Keratinocyte (primary cell): ENCODE data around the gene PEAK3. TPM values are rescaled to one million over a fixed set of nuclear protein-coding genes. Genes with fewer than 3 reads are reported as not detected.

Source experiments
- DNase-seq: peaks from one replicate; pipeline ENCODE4 v3.0.0-alpha.2; 2011; ENCODE audit warnings: low read depth, missing footprints, low spot score
- FAIRE-seq: peaks from 2 replicates; lab custom pipeline; 2011; peaks lifted over from hg19 to GRCh38; lab: Jason Lieb, UNC
- H2AFZ ChIP-seq: 2 replicates; pipeline ENCODE4 v1.6.0; 2012; ENCODE audit warnings: low read length, control low read depth, inconsistent platforms; ENCODE audit not compliant: control insufficient read depth
- H3K27ac ChIP-seq: 2 replicates; pipeline ENCODE4 v1.5.1; 2011; ENCODE audit warnings: low read length; ENCODE audit not compliant: control insufficient read depth, insufficient read depth
- H3K27me3 ChIP-seq: 3 replicates; pipeline ENCODE4 v1.6.0; 2011; ENCODE audit warnings: low read length; ENCODE audit not compliant: control insufficient read depth, insufficient read depth; ENCODE audit errors: extremely low read depth
- H3K36me3 ChIP-seq, 2 experiments: 2 replicates in 1 of 2; 3 replicates in 1 of 2; pipeline ENCODE4 v1.5.1; 2011; ENCODE audit warnings: low read length in 2 of 2, mild to moderate bottlenecking in 1 of 2; ENCODE audit not compliant: control insufficient read depth in 2 of 2, insufficient read depth in 2 of 2; ENCODE audit errors: extremely low read depth in 1 of 2
- H3K4me1 ChIP-seq: 3 replicates; pipeline ENCODE4 v1.5.1; 2011; ENCODE audit warnings: low read length; ENCODE audit not compliant: control insufficient read depth, insufficient read depth; ENCODE audit errors: extremely low read depth
- H3K4me2 ChIP-seq: 3 replicates; pipeline ENCODE4 v1.6.0; 2011; ENCODE audit warnings: low read depth, low read length; ENCODE audit not compliant: control insufficient read depth, insufficient read depth; ENCODE audit errors: extremely low read depth
- H3K4me3 ChIP-seq, 3 experiments: fragments of 200-600 bp in 1 of 3; sonication (generic) in 1 of 3; 2 replicates in 2 of 3; 3 replicates in 1 of 3; pipeline ENCODE4 v1.5.1; 2011 to 2016; ENCODE audit warnings: low read length in 3 of 3, mild to moderate bottlenecking in 3 of 3, control low read depth in 2 of 3, inconsistent platforms in 1 of 3, low read depth in 1 of 3, mixed read lengths in 1 of 3, mixed run types in 1 of 3, moderate library complexity in 1 of 3; ENCODE audit not compliant: control insufficient read depth in 2 of 3, insufficient read depth in 2 of 3; ENCODE audit errors: extremely low read depth in 1 of 3
- H3K79me2 ChIP-seq: 2 replicates; pipeline ENCODE4 v1.6.0; 2012; ENCODE audit warnings: low read length; ENCODE audit not compliant: control insufficient read depth, insufficient read depth
- H3K9ac ChIP-seq: 3 replicates; pipeline ENCODE4 v1.6.0; 2011; ENCODE audit warnings: low read length; ENCODE audit not compliant: control insufficient read depth, insufficient read depth; ENCODE audit errors: extremely low read depth
- H3K9me1 ChIP-seq: 3 replicates; pipeline ENCODE4 v1.6.0; 2011; ENCODE audit warnings: low read length; ENCODE audit not compliant: control insufficient read depth, insufficient read depth; ENCODE audit errors: extremely low read depth
- H3K9me3 ChIP-seq: 2 replicates; pipeline ENCODE4 v1.5.1; 2012; ENCODE audit warnings: low read depth, low read length; ENCODE audit not compliant: control insufficient read depth
- H4K20me1 ChIP-seq: 3 replicates; pipeline ENCODE4 v1.6.0; 2011; ENCODE audit warnings: low read length; ENCODE audit not compliant: control insufficient read depth, insufficient read depth; ENCODE audit errors: extremely low read depth
- EZH2 ChIP-seq: IDR thresholded peaks from one replicate; pipeline ENCODE4 v1.6.1; 2012; ENCODE audit warnings: inconsistent platforms, mild to moderate bottlenecking, low read length, moderate library complexity
- dilution Hi-C: fragments of 300-500 bp; cut with MboI; formaldehyde crosslinking; loops from one replicate; pipeline ENCODE4 v1.7.0; 2020; ENCODE audit warnings: low sequenced_read_pairs; ENCODE audit not compliant: extremely low pct_ligation_motif_present
- polyA plus RNA-seq, 5 experiments: library from polyadenylated mRNA; depleted of rRNA in 3 of 5; stranded (reverse) in 3 of 5; stranded (forward) in 1 of 5; unstranded in 1 of 5; fragments of >200 nt; gene quantifications; 1 replicate in 1 of 5; 2 replicates in 3 of 5; 3 replicates in 1 of 5; pipeline versions ENCODE4 v1.2.1 to v1.2.3, GENCODE V29; 2011 to 2012; ENCODE audit warnings: missing spikeins in 2 of 5, low read depth in 1 of 5, low replicate concordance in 1 of 5
- TF ChIP-seq, protein P1 (sequence below), 3 experiments: IDR thresholded peaks in 1 of 3; conservative IDR thresholded peaks in 1 of 3; optimal IDR thresholded peaks in 1 of 3; 2 replicates in 2 of 3; 3 replicates in 1 of 3; pipeline versions ENCODE3 to v1.5.1; 2011; ENCODE audit warnings: low read length in 3 of 3, mild to moderate bottlenecking in 3 of 3, moderate library complexity in 2 of 3, control low read depth in 1 of 3, inconsistent platforms in 1 of 3; ENCODE audit not compliant: insufficient read depth in 2 of 3; ENCODE audit errors: extremely low read depth in 1 of 3

The PEAK3 gene
- polyA plus RNA-seq, 1 donor (not counting 4 experiments of a cell fraction or from before 2014, with no cell fraction given): not detected

DNA sequence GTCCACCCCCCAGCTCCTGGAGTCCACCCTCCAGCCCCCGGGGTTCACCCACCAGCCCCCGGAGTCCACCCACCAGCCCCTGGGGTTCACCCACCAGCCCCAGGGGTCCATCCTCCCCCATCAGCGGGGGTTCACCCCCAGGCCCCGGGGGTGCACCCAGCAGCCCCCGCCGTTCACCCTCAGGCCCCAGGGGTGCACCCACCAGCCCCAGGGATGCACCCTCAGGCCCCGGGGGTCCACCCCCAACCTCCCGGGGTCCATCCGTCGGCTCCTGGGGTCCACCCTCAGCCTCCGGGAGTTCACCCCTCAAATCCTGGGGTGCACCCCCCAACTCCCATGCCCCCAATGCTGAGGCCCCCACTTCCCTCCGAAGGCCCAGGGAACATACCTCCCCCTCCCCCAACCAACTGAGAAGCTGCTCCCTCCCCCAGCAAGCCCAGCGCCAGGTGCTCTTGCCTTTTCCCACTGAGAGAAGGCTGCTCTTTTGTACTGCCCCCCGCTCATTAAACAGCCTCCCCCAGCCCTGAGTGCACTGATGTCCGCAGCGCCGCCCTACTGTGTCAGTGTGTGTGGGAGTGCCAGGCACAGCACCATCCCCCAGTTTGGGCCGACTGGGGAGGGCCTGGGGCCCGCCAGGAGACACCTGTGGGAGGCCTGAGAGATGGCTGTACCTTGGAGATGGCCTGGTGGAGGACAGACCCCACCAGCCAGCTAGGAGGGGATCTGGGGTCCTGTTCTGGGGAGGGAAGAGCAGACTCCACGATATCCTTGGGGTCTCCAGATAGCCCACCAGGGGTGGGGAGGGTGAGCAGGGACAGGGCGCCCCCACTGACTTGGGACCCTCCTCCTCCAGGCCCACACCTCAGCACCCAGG, 33.6 kb downstream of the PEAK3 start:
- TF ChIP-seq, protein P1, sequence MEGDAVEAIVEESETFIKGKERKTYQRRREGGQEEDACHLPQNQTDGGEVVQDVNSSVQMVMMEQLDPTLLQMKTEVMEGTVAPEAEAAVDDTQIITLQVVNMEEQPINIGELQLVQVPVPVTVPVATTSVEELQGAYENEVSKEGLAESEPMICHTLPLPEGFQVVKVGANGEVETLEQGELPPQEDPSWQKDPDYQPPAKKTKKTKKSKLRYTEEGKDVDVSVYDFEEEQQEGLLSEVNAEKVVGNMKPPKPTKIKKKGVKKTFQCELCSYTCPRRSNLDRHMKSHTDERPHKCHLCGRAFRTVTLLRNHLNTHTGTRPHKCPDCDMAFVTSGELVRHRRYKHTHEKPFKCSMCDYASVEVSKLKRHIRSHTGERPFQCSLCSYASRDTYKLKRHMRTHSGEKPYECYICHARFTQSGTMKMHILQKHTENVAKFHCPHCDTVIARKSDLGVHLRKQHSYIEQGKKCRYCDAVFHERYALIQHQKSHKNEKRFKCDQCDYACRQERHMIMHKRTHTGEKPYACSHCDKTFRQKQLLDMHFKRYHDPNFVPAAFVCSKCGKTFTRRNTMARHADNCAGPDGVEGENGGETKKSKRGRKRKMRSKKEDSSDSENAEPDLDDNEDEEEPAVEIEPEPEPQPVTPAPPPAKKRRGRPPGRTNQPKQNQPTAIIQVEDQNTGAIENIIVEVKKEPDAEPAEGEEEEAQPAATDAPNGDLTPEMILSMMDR (optimal IDR thresholded peaks at IDR 0.05 in 1 of 3, IDR thresholded peaks at IDR 0.05 in 1 of 3, conservative IDR thresholded peaks at IDR 0.05 in 1 of 3; ENCODE audit: extremely low read depth in 1 of 3, insufficient read depth in 2 of 3, low read length in 3 of 3): no peak
- no peak for TF ChIP-seq EZH2
- Histone ChIP-seq H4K20me1 (peaks cover 11% of the 10 kb centered on the region), H3K79me2 (peaks cover 12% of the 10 kb centered on the region), H3K4me2 (no peak overlapping the region), H3K9me3 (no peaks in the 10 kb centered on the region), H2AFZ (no peak overlapping the region), H3K9me1 (no peaks in the 10 kb centered on the region), H3K27me3 (peaks cover 39% of the 10 kb centered on the region), H3K9ac (no peak overlapping the region), H3K36me3 (peaks cover 13 to 31% of the 10 kb centered on the region in 2 experiments), H3K4me3 (no peak overlapping the region), H3K4me1 (no peaks in the 10 kb centered on the region), H3K27ac (no peak overlapping the region)
- dilution Hi-C loops: no loop called here
- FAIRE-seq (no peak), DNase-seq (no peak)

GRCh38 chr19:2247433-2248101, 34.4 kb downstream of the PEAK3 start:
- no peak for DNase-seq
- Histone ChIP-seq H3K27ac (no peak overlapping the region), H3K27me3 (peaks cover 31% of the 10 kb centered on the region), H3K4me1 (no peaks in the 10 kb centered on the region), H3K9ac (no peak overlapping the region), H3K9me1 (no peaks in the 10 kb centered on the region), H3K9me3 (no peaks in the 10 kb centered on the region), H3K79me2 (peaks cover 20% of the 10 kb centered on the region), H3K4me3 (no peak overlapping the region), H2AFZ (no peak overlapping the region), H3K36me3 (peaks cover 13 to 32% of the 10 kb centered on the region in 2 experiments), H4K20me1 (peaks cover 19% of the 10 kb centered on the region), H3K4me2 (no peak overlapping the region)
- no peak for FAIRE-seq
- no peak for TF ChIP-seq EZH2
- TF ChIP-seq, protein P1 (optimal IDR thresholded peaks at IDR 0.05 in 1 of 3, IDR thresholded peaks at IDR 0.05 in 1 of 3, conservative IDR thresholded peaks at IDR 0.05 in 1 of 3; ENCODE audit: extremely low read depth in 1 of 3, insufficient read depth in 2 of 3, low read length in 3 of 3): no peak
- dilution Hi-C loops: no loop called here
